ENCODE results near the gene WNK4. TPM values are rescaled to one million over a fixed set of nuclear protein-coding genes. Genes with fewer than 3 reads are reported as not detected.

Gene WNK4
- total and polyA plus RNA-seq, 4 donors: 0.09 to 0.77 (median 0.45) TPM

- Histone ChIP-seq H3K27me3 (ENCODE audit: control insufficient read depth in 3 of 3, insufficient read depth in 3 of 3, low read length in 2 of 3) (peaks cover 0 to 61% (median 48%) of the 10 kb centered on the region in 3 donors), H3K9me3 (ENCODE audit: control insufficient read depth in 4 of 4, insufficient read depth in 3 of 4, low read length in 3 of 4) (peaks cover 0 to 2% (median 0%) of the 10 kb centered on the region in 4 donors), H3K27ac (ENCODE audit: low read depth in 1 of 2, low read length in 1 of 2) (no peak overlapping the region), H3K4me1 (ENCODE audit: control insufficient read depth in 5 of 5, insufficient read depth in 5 of 5, low read length in 5 of 5) (peaks cover 0 to 36% (median 10%) of the 10 kb centered on the region in 5 donors), H3K4me3 (no peak overlapping the region), H3K36me3 (ENCODE audit: control insufficient read depth in 4 of 4, insufficient read depth in 4 of 4, low read length in 4 of 4) (peaks cover 3 to 21% (median 10%) of the 10 kb centered on the region in 4 donors), H3K9ac (ENCODE audit: insufficient read depth in 1 of 2, low read length in 2 of 2) (no peak overlapping the region)
- DNase-seq (no peak), ATAC-seq (ENCODE audit: insufficient read depth, low FRiP score) (no peak)
- 43 to 52% methylated on average over 10 of the region's 10 CpGs for WGBS, 2 donors
- no peak for TF ChIP-seq CTCF (IDR thresholded peaks at IDR 0.05; ENCODE audit: control extremely low read depth, extremely low read depth)
Observed at GRCh38 chr17:42781639-42782165, 1.3 kb downstream of the WNK4 start.

GRCh38 chr17:42782166-42783061, 2.0 kb downstream of the WNK4 start:
- Histone ChIP-seq H3K4me3 (no peak overlapping the region), H3K36me3 (ENCODE audit: control insufficient read depth in 4 of 4, insufficient read depth in 4 of 4, low read length in 4 of 4) (peaks cover 3 to 21% (median 10%) of the 10 kb centered on the region in 4 donors), H3K9ac (ENCODE audit: insufficient read depth in 1 of 2, low read length in 2 of 2) (no peak overlapping the region), H3K9me3 (ENCODE audit: control insufficient read depth in 4 of 4, insufficient read depth in 3 of 4, low read length in 3 of 4) (peaks cover 0 to 2% (median 0%) of the 10 kb centered on the region in 4 donors), H3K4me1 (ENCODE audit: control insufficient read depth in 5 of 5, insufficient read depth in 5 of 5, low read length in 5 of 5) (peaks cover 0 to 36% (median 10%) of the 10 kb centered on the region in 5 donors), H3K27ac (ENCODE audit: low read depth in 1 of 2, low read length in 1 of 2) (no peak overlapping the region), H3K27me3 (ENCODE audit: control insufficient read depth in 3 of 3, insufficient read depth in 3 of 3, low read length in 2 of 3) (peaks cover 0 to 68% (median 53%) of the 10 kb centered on the region in 3 donors)
- no peak for DNase-seq
- 29 to 45% methylated on average over 28 to 29 of the region's 29 CpGs for WGBS, 2 donors
- no peak for ATAC-seq (ENCODE audit: insufficient read depth, low FRiP score)
- TF ChIP-seq CTCF (IDR thresholded peaks at IDR 0.05; ENCODE audit: control extremely low read depth, extremely low read depth): no peak

- DNase-seq (no peak), ATAC-seq (ENCODE audit: insufficient read depth, low FRiP score) (no peak)
- Histone ChIP-seq H3K27me3 (ENCODE audit: control insufficient read depth in 3 of 3, insufficient read depth in 3 of 3, low read length in 2 of 3) (peaks cover 0 to 76% (median 53%) of the 10 kb centered on the region in 3 donors), H3K4me3 (no peak overlapping the region), H3K27ac (ENCODE audit: low read depth in 1 of 2, low read length in 1 of 2) (no peak overlapping the region), H3K9ac (ENCODE audit: insufficient read depth in 1 of 2, low read length in 2 of 2) (no peak overlapping the region), H3K4me1 (ENCODE audit: control insufficient read depth in 5 of 5, insufficient read depth in 5 of 5, low read length in 5 of 5) (peaks cover 0 to 36% (median 10%) of the 10 kb centered on the region in 5 donors), H3K9me3 (ENCODE audit: control insufficient read depth in 4 of 4, insufficient read depth in 3 of 4, low read length in 3 of 4) (peaks cover 0 to 2% (median 0%) of the 10 kb centered on the region in 4 donors), H3K36me3 (ENCODE audit: control insufficient read depth in 4 of 4, insufficient read depth in 4 of 4, low read length in 4 of 4) (peaks cover 3 to 16% (median 7%) of the 10 kb centered on the region in 4 donors)
- TF ChIP-seq CTCF (IDR thresholded peaks at IDR 0.05; ENCODE audit: control extremely low read depth, extremely low read depth): no peak
- WGBS, 2 donors: 29 to 41% methylated on average over 9 of the region's 9 CpGs
Observed at GRCh38 chr17:42783062-42783790, 2.8 kb downstream of the WNK4 start.
